GM19043 (cell line): Measurements from ENCODE around the gene HLTF.

Experiments
- ATAC-seq: cut with Tn5 transposase; IDR thresholded peaks from one replicate; pipeline ENCODE4 v1.9.1; 2021; ENCODE audit warnings: low read depth; ENCODE audit not compliant: unreplicated experiment

Gene HLTF

GRCh38 chr3:149090461-149090860 is 4.1 kb upstream of the HLTF start:
- no peak for ATAC-seq

DNA sequence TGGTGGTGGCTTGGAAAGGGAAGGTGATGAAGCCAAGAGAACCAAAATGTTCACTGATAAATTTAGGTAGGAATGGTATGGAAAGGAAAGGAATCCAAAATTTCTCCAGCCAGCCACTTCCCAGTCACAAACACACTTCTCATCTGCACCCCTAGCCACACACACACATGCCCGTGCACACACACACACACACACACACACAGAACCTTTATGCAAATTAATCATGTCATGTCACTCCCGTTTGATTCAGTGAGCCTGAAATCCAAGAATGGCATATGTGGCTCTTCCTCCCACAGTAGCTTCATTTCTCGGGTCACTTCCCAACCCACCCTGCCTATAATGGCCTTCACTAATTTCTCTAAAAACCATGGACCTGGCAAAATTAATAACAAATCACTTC is 3.1 kb upstream of the HLTF start:
- no peak for ATAC-seq

DNA sequence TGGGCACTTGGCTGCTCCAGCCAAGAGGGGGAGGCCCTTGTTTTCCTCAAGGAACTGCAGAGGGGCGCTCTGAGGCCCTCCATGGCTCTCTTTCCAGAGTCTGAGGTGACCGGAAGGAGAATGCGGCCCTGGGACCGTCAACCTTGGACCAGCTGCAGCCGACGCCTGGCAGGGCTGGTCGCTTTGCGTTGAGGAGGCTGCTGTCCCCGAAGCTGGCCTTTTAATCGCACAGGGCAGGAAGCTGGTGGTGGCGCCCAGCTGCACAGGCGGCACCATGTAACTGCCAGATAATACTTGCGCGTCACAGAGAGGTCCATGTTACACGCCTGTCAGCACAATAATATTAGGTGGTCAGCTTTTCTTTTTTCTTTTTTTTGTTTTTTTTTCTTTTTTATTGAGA is 875 bp upstream of the HLTF start:
- ATAC-seq: no peak

DNA sequence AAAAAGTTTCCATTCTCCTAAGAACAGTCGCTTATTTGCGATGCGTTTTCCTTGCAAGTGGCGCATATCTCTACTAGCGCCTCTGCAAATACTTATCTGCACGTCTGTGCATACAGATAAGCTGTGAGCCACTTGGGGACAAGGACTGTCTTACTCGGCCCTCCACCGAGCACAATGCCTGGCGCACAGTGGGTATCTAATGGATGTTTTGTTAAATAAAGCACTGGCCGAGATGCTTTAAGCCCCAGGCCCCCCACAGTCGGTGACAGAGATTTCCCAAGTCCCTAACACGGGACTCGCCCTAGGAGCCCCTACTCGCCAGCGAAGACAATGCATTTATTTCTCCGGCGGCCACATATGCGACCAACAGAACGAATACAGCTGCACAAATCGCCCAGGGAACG is 503 bp downstream of the HLTF start:
- peak; percentile 22 for ATAC-seq

GRCh38 chr3:149081772-149082171 is 4.6 kb downstream of the HLTF start:
- ATAC-seq: no peak

DNA sequence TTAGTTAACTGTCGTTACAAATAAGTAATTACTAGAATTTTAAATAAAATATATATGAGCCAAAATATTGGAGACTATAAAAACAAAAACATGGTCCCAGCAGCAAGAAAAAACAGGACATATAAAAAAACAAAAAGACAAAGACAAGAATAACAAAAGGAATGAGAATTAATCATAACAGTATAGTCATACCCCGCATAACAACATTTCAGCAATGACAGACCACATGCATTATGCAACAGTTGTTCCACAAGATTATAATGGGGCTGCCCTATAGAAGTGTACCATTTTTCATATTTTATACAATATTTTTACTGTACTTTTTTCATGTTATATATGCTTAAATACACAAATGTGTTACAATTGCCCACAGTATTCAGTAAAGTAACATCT is 5.6 kb downstream of the HLTF start:
- ATAC-seq: no peak

DNA sequence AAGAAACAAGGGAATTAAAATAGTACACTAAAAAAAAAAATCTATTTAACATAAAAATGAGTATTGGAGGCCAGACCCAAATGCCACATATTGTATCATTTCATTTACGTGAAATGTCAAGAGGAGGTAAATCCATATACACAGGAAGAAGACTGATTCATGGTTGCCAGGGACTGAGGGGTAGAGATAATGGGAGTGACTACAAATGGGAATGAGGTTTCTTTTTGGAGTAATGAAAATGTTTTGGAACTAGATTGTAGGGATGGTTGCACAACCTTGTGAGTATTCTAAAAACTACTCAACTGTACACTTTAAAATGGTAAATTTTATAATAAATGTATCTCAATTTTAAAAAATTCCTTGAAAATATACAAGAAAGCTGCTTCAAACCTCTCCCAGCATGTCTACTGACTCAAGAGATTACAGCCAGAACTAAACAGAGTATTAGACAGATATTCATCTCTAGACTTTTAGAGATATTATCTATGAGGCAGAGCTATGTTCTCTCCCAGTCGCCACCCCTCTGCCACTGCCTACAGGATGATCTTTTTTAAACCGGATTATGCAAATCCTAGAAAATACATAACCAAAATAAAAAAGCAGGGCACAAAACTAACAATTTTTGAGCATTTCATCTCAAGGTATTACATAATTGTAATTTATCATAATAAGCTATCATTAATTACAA is 6.2 kb downstream of the HLTF start:
- ATAC-seq: no peak

DNA sequence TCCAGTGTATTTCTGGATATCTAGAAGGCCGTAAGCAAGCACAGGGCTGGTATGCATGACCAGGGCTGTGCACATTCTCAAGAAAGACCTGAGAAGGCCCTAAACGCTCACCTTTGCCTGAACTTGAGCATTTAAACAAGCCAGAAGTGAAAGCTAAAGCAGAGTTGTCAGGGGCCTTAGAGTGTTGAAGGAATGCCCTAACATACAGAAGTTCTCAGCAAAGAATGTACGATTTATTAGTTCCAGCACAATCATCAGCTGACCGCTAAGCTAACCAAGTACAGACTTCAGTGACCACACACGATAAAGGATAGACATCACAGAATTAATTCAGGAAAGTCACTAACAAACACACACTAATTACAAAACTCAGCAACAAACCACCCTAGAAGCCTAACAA is 8.7 kb downstream of the HLTF start:
- no peak for ATAC-seq

DNA sequence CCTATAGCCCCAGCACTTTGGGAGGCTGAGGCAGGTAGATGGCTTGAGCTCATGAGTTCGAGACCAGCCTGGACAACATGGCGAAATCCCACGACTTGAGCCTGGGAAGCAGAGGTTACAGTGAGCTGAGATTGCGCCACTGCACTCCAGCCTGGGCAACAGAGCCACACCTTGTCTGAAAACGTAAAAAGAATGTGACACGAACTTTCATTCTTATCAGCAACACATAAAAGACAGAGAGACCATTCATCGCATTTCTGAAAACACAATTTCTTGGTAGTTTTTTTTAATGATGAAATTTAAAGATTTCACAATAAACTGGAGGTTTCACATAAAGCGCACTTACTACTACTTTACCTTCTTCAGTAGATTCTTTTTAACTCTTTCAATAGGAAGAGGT is 18.4 kb downstream of the HLTF start:
- no peak for ATAC-seq

DNA sequence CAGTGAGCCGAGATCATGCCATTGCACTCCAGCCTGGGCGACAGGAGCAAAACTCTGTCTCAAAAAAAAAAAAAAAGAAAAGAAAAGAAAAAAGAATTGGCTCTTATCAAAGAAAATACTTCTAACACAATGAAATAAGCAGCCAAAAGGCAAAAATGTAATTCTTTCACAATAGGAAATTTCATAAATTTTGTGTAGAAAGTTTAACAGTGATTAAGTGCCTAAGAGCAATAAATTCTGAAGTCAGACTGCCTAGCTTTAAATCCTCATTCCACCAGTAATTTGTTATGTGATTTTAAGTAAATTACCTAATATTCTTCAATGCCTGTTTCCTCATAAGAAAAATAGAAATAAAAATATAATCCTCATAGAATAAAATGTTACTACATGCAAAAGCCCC is 24.6 kb downstream of the HLTF start:
- no peak for ATAC-seq

GRCh38 chr3:149058602-149059001 is 27.7 kb downstream of the HLTF start:
- peak; percentile 81 for ATAC-seq

DNA sequence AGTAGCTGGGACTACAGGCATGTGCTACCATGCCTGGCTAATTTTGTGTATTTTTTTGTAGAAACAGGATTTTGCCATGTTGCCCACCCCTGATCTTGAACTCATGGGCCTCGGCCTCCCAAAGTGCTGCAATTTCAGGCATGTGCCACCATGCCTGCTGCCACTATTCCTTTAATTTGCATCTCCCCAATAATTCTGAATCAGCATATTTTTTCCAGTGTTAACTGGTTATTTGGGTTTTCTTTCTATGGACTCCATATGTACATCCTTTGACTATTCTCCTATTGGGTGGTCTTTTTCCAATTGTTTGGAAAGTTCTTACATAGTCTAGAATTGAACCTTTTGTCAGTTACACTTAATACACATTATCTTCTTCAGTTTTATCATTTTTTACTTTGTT is 28.1 kb downstream of the HLTF start:
- ATAC-seq: no peak

GRCh38 chr3:149055575-149055974 is 30.8 kb downstream of the HLTF start:
- ATAC-seq: no peak

GRCh38 chr3:149044339-149045083 is 41.8 kb downstream of the HLTF start:
- no peak for ATAC-seq

DNA sequence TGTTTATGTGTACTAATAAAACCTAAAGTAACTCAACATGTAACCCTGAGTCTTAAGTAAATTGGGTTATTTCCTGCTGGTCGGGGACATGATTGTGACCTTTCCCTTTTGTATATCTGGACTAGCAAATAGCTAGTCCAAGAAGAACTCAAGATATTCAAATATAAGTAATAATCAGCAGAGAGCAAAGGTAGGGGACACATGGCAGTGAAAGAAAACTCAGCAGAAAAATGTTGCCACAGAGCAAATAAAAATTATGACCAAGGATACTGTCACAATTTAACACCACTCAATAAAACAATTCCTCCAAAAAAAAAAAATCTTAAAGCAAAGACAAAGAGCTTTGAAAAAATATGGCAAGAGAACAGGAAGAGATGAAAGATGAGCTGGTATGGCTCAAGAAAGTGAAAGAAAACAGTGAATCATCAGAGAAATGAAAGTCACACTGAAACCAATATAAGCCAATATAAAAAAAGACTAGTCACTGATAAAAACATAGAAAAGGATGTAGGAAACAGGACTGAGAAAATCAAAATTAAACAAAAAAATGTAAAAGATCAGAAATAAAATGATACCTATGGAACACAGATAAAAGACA is 43.4 kb downstream of the HLTF start:
- peak; percentile 83 for ATAC-seq

GRCh38 chr3:149038322-149038721 is 48.0 kb downstream of the HLTF start:
- ATAC-seq: no peak

GRCh38 chr3:149037684-149038083 is 48.6 kb downstream of the HLTF start:
- ATAC-seq: no peak

GRCh38 chr3:149031096-149031495 is 55.2 kb downstream of the HLTF start:
- ATAC-seq: no peak

- ATAC-seq: no peak
Observed at GRCh38 chr3:149026718-149027117, 59.6 kb downstream of the HLTF start.

DNA sequence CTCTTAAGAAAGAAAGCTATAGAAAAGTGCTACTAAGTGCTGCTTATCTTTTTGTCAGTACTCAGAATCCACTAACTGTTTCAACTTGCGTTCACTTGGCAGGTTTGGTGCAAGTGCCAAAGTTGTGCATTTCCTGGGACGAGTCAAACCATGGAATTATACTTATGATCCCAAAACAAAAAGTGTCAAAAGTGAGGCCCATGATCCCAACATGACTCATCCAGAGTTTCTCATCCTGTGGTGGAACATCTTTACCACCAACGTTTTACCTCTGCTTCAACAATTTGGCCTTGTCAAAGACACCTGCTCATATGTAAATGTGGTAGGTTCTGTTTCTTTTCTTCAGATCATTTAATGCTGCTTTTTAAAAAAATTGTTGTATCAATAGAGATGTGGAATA is 62.4 kb downstream of the HLTF start:
- no peak for ATAC-seq

DNA sequence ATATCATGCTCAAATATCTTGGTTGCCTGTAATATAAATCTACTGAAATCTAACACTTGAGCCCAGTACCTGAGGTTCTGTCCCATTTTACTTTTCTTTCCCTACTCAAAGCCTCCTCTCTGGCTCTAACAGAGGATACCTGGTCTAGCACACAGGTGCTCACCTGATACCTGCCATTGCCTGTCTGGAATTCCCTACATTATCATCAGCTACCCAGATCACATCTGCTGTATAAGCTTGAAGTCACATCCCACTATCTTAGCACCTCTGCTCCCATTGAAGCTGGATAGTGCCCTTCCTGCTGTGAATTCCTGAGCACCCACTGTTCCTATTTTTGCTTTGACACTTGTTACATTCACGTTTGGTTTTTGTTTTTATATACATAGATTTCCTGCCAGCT is 64.5 kb downstream of the HLTF start:
- ATAC-seq: no peak

DNA sequence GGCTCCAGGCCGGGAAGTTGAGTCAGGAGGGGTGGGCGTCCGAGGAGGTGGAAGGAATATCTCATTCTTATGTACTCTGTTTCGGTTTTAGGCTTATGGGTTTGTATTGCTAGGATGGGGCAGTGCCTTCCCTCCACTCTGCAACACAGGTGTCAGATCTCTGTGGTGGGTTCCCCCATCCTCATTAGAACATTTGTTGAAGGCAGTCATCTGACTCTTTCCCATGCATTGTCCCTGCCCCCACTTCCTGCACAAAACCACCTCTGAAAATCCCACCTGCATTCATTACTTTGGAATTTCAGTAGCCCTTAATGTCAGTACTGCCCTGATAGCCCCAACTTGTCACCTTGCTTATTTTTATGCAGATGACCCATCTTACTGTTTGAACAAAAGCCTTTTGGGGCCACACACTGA is 65.5 kb downstream of the HLTF start:
- ATAC-seq: no peak
